GM21526 (cell line): Measurements from ENCODE around the gene CANX.
"Not testable (repeated sequence)": the region's sequence is repeated elsewhere in the genome, so short reads cannot be mapped to it uniquely, and the experiment has no call there.

ENCODE experiments used
- ATAC-seq: cut with Tn5 transposase; IDR thresholded peaks from one replicate; pipeline ENCODE4 v1.9.1; 2021; ENCODE audit warnings: moderate library complexity; ENCODE audit not compliant: unreplicated experiment, low FRiP score

CANX gene

GRCh38 chr5:179697993-179698934 is 503 bp upstream of the CANX start:
- ATAC-seq, result peak; percentile 85

- ATAC-seq, result no peak
These were observed 960 bp downstream of the CANX start for GRCh38 chr5:179699616-179700237.

GRCh38 chr5:179700401-179700918 is 1.7 kb downstream of the CANX start:
- no peak for ATAC-seq

GRCh38 chr5:179716286-179716685 is 17.5 kb downstream of the CANX start:
- ATAC-seq, result no peak

- no peak for ATAC-seq
These were observed 21.5 kb downstream of the CANX start for GRCh38 chr5:179720222-179720621.

GRCh38 chr5:179724163-179724562 is 25.4 kb downstream of the CANX start:
- ATAC-seq, result no peak

- ATAC-seq, result no peak
These were observed 28.3 kb downstream of the CANX start for GRCh38 chr5:179727106-179727505.

- ATAC-seq, result no peak
These were observed 30.5 kb downstream of the CANX start for GRCh38 chr5:179729303-179729702.

- no peak for ATAC-seq
These were observed 31.0 kb downstream of the CANX start for GRCh38 chr5:179729727-179730126.

- ATAC-seq, result no peak
These were observed 31.6 kb downstream of the CANX start for GRCh38 chr5:179730356-179730755.

- ATAC-seq, result no peak
These were observed 32.1 kb downstream of the CANX start for GRCh38 chr5:179730852-179731251.

- peak; percentile 8 for ATAC-seq
These were observed 33.1 kb downstream of the CANX start for GRCh38 chr5:179731791-179732411.

- ATAC-seq, result peak; percentile 93
These were observed 33.7 kb downstream of the CANX start, which contains the start of gene MAML1 for GRCh38 chr5:179732412-179732917. MAML1 (plus strand) TSS chr5:179732822; CDS start chr5:179733113, 291 bp downstream.

GRCh38 chr5:179732918-179733771 is 34.4 kb downstream of the CANX start:
- peak; percentile 29 for ATAC-seq

- no peak for ATAC-seq
These were observed 35.0 kb downstream of the CANX start for GRCh38 chr5:179733772-179734126.

GRCh38 chr5:179734536-179735164 is 35.9 kb downstream of the CANX start:
- ATAC-seq, result no peak

- no peak for ATAC-seq
These were observed 40.0 kb downstream of the CANX start for GRCh38 chr5:179738742-179739141.

GRCh38 chr5:179744106-179744505 is 45.3 kb downstream of the CANX start:
- not testable (repeated sequence) for ATAC-seq

GRCh38 chr5:179746872-179747271 is 48.1 kb downstream of the CANX start:
- no peak for ATAC-seq
